ENCODE measurements around the gene MGMT.

MGMT gene

GRCh38 chr10:129602938-129603535, 136.0 kb downstream of the MGMT start:
- DNase-seq, result no peak

- no peak for DNase-seq
Observed at GRCh38 chr10:129604333-129605032, 137.4 kb downstream of the MGMT start.

- DNase-seq, result no peak
Observed at GRCh38 chr10:129605266-129605985, 138.4 kb downstream of the MGMT start.

GRCh38 chr10:129605986-129606518, 139.0 kb downstream of the MGMT start:
- peak; percentile 83 for DNase-seq

- DNase-seq, result no peak
Observed at GRCh38 chr10:129607607-129608109, 140.6 kb downstream of the MGMT start.

- no peak for DNase-seq
Observed at GRCh38 chr10:129608653-129609052, 141.6 kb downstream of the MGMT start.

GRCh38 chr10:129609551-129609950, 142.5 kb downstream of the MGMT start:
- no peak for DNase-seq

- DNase-seq, result no peak
Observed at GRCh38 chr10:129612481-129613109, 145.6 kb downstream of the MGMT start.

GRCh38 chr10:129613377-129613980, 146.4 kb downstream of the MGMT start:
- no peak for DNase-seq

GRCh38 chr10:129614341-129614740, 147.3 kb downstream of the MGMT start:
- no peak for DNase-seq

GRCh38 chr10:129615381-129615780, 148.3 kb downstream of the MGMT start:
- no peak for DNase-seq

- no peak for DNase-seq
Observed at GRCh38 chr10:129615921-129616525, 149.0 kb downstream of the MGMT start.

GRCh38 chr10:129617768-129618167, 150.7 kb downstream of the MGMT start:
- DNase-seq, result no peak

- no peak for DNase-seq
Observed at GRCh38 chr10:129621062-129621461, 154.0 kb downstream of the MGMT start.

- DNase-seq, result no peak
Observed at GRCh38 chr10:129621693-129622092, 154.7 kb downstream of the MGMT start.

- no peak for DNase-seq
Observed at GRCh38 chr10:129622291-129622690, 155.2 kb downstream of the MGMT start.

- DNase-seq, result no peak
Observed at GRCh38 chr10:129622736-129623135, 155.7 kb downstream of the MGMT start.

GRCh38 chr10:129624526-129624925, 157.5 kb downstream of the MGMT start:
- no peak for DNase-seq

- DNase-seq, result no peak
Observed at GRCh38 chr10:129626309-129626708, 159.3 kb downstream of the MGMT start.

GRCh38 chr10:129626796-129627435, 159.9 kb downstream of the MGMT start:
- DNase-seq, result no peak

- DNase-seq, result no peak
Observed at GRCh38 chr10:129627442-129627841, 160.4 kb downstream of the MGMT start.

- no peak for DNase-seq
Observed at GRCh38 chr10:129628823-129629222, 161.8 kb downstream of the MGMT start.
